ENCODE data around the gene RTKN.

Gene RTKN

DNA sequence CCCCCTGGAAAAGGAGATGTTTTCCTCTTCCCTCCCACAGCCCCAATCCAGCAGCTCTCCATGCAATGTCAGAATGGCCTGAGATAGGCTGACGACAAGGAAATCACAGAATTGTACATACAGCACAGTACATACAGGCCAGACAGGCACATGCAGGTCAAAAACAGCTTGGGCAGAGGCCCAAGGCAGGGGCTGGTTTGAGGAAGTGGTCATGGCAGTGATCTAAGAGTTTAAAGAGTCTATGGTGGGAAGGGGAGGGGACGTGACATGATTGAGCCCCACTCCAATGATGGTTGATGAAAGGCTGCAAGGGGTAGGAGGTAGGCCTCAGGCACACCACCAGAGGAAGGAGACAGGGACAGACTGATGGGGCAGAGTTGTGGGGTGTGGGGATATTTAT, 65.9 kb downstream of the RTKN start:
- no peak for DNase-seq (ENCODE audit: extremely low spot score)
- POLR2A ChIA-PET, result no interaction called here
- CTCF ChIA-PET, result interaction anchor here (4.1 kb wide), 1 partner anchor 16 kb away, joined by 17 read pairs; no protein-coding TSS in a partner anchor
- TF ChIP-seq CTCF (IDR thresholded peaks at IDR 0.05; ENCODE audit: control extremely low read depth, extremely low read depth, low read depth, missing control alignments), result no peak

Data from GM10248 (cell line).